ENCODE data around the gene CDKAL1.

Gene CDKAL1

GRCh38 chr6:20769631-20770030, 235.4 kb downstream of the CDKAL1 start:
- TF ChIP-seq ZC3H10 (CRISPR knock-in tag; IDR thresholded peaks at IDR 0.05) (no peak), PPARA (CRISPR knock-in tag; IDR thresholded peaks at IDR 0.05; ENCODE audit: borderline replicate concordance) (no peak), ESRRG (CRISPR knock-in tag; IDR thresholded peaks at IDR 0.05) (no peak), CREB5 (CRISPR knock-in tag; IDR thresholded peaks at IDR 0.05; ENCODE audit: low read depth) (no peak), ZNF565 (CRISPR knock-in tag; conservative IDR thresholded peaks at IDR 0.05; ENCODE audit: low read depth) (no peak), TSHZ2 (CRISPR knock-in tag; IDR thresholded peaks at IDR 0.05) (no peak), ARNTL (CRISPR knock-in tag; IDR thresholded peaks at IDR 0.05; ENCODE audit: borderline replicate concordance, low read depth) (no peak), ZNF70 (CRISPR knock-in tag; IDR thresholded peaks at IDR 0.05) (no peak), ZFP3 (CRISPR knock-in tag; IDR thresholded peaks at IDR 0.05) (no peak), BACH2 (CRISPR knock-in tag; IDR thresholded peaks at IDR 0.05; ENCODE audit: borderline replicate concordance) (no peak), CSRNP3 (CRISPR knock-in tag; IDR thresholded peaks at IDR 0.05) (no peak), ISL1 (CRISPR knock-in tag; IDR thresholded peaks at IDR 0.05) (no peak), POU6F1 (CRISPR knock-in tag; IDR thresholded peaks at IDR 0.05; ENCODE audit: borderline replicate concordance, low read depth) (no peak), PATZ1 (CRISPR knock-in tag; IDR thresholded peaks at IDR 0.05; ENCODE audit: borderline replicate concordance) (no peak), SNAI2 (CRISPR knock-in tag; IDR thresholded peaks at IDR 0.05) (no peak), TOX (CRISPR knock-in tag; IDR thresholded peaks at IDR 0.05; ENCODE audit: borderline replicate concordance) (no peak), ZFP30 (CRISPR knock-in tag; IDR thresholded peaks at IDR 0.05) (no peak), ZNF8 (CRISPR knock-in tag; IDR thresholded peaks at IDR 0.05) (no peak), GLIS3 (CRISPR knock-in tag; IDR thresholded peaks at IDR 0.05) (no peak), CSDC2 (CRISPR knock-in tag; IDR thresholded peaks at IDR 0.05) (no peak)
- no peak for ATAC-seq

- no peak for ATAC-seq
- no peak for TF ChIP-seq GLIS3 (CRISPR knock-in tag; IDR thresholded peaks at IDR 0.05)
- no peak for TF ChIP-seq PPARA (CRISPR knock-in tag; IDR thresholded peaks at IDR 0.05; ENCODE audit: borderline replicate concordance)
- no peak for TF ChIP-seq BACH2 (CRISPR knock-in tag; IDR thresholded peaks at IDR 0.05; ENCODE audit: borderline replicate concordance)
- no peak for TF ChIP-seq SNAI2 (CRISPR knock-in tag; IDR thresholded peaks at IDR 0.05)
- TF ChIP-seq PATZ1 (CRISPR knock-in tag; IDR thresholded peaks at IDR 0.05; ENCODE audit: borderline replicate concordance), result no peak
Observed at GRCh38 chr6:20770773-20771172, 236.5 kb downstream of the CDKAL1 start.

All from SK-N-SH treated with all-trans-retinoic acid at 6 μM for 48 hours (cell line).